ENCODE measurements around the gene THY1.

Gene THY1

DNA sequence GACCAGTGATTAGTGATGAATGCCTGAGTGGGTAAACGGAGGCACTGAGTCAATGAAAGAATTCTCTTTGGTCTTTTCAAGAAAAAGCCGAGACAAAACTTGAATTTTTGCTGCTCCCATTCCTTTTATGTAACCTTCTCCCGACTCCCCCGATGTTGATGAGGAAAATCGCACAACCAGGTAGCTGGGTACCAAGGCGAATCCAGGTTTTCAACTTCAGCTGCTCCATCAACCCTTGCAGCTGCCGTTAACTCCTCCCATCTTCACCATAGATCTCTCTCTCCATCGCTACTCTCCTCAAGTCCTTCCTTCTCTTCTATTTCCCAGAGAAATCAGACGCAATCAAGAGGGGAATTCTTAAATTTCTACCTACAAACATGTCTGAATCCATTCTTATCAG lies 40.9 kb downstream of the THY1 start:
- DNase-seq (ENCODE audit: low read depth), result no peak

DNA sequence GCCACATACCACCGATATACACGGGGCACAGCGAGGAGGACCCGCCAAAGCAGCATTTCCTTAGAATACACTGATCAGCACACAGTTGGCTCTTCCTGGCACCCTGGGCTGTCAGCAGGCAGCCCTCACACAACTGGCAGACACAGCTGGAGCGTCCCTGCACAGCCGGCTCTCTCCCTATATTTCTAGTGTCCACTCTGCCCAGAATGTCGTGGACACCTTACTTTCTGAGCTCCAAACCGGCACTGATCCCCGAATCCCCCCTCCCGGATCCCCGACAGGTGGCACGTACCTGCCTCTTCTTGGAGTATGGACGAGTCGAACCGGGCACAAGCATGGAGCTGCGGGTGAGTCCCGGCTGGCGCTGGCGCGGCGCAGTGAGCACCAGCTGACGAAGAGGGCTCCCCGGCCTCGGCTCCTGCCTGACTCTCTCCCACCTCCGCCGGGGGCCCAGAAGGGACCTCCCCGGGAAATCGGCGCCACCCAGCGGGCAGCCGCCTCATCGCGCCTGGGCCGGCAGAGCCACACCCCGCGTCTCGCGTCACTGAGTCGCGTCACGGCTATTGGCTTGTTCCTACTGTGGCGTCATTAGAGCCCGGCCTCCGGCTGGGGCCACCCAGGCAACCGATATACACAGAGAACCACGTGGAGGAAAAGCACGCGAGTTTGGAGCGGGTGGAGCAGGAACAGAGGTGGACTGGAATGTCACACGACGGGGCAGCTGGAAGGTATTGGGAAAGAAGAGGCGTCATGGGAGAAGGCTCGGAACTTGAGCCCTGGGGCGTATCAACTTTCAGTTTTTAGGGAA lies 41.6 kb downstream of the THY1 start, which contains the start of gene USP2:
USP2 (minus strand) TSS at position 510 of the 808 bp plus-strand sequence. CDS start 8,210 bp downstream, outside the sequence.
- DNase-seq (ENCODE audit: low read depth), result peak; percentile 97

DNA sequence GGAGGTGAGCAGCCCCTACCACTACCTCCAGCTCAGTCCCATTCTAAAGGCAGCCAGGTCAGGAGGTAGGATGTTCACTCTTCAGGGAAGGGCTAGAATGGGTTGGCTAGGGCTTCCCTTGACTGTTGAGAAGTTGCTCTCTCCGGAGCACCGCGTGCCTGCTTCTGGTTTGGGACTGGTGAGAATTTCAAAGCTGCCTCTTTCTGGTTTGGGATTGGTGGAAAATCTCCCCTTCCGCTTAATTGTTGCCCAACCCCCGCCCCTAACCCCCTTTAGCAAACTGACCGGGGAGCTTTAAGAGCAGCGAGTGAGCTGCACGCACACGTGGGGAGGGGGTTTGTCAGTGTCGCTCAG lies 42.2 kb downstream of the THY1 start:
- DNase-seq (ENCODE audit: low read depth), result no peak

DNA sequence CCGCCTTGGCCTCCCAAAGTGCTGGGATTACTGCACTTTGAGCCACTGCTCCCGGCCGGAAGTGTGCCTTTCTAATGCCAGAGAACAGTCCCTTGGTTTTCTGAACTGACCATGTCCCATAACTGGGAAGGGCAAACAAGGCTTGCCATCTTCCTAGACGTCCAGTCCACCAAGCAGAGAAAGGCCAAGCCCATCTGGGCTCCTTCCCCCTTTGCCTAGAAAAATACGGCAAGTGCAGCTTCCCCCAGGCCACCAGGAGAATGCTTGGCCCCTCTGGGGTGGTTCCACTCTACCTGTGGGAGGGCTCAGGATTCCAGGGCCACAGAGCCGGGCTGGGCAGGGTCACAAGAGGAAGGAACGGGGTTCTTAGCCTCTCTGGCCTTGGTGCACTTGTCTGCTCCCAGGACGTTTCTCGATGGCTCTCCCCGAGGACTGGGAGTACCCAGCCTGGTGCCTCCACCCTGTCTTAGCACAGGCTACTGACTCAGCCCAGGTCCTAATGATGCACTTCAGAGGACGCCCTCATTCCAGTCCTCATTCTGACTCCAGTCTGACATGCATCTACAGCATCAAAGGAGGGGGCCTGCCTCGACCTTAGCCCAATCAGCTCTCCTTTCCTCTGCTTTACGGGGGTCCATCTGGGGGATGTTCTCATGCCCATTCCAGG lies 42.7 kb downstream of the THY1 start:
- DNase-seq (ENCODE audit: low read depth), result no peak

DNA sequence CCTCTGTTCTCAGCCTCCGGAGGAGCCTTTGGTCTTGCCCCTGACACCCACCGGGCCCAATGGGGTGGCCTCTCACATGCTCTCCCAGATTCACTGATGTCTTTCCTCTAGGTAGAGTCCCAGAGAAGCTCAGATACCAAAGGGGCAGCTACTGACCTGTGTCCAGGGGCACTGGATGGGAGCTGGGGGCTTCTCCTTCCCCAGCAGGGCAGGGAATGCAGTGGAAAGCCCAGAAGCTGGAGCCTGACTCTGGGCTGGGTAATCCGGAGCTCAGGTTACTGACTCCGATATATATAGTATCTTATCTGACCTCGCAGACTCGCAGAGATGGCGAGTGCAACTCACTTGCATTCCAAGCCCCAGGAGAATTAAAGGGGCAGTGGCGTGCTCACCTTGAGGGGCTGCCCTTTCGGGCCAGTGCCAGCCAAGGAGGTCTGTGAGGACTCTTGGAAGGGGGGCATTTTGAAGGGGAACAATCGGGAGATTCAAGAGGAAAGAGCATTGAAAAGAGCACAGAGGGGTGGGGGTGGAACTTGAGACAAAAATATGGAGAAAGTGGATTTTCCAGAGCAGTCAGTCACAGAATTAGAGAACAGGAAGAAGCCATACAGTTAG lies 44.0 kb downstream of the THY1 start:
- no peak for DNase-seq (ENCODE audit: low read depth)

DNA sequence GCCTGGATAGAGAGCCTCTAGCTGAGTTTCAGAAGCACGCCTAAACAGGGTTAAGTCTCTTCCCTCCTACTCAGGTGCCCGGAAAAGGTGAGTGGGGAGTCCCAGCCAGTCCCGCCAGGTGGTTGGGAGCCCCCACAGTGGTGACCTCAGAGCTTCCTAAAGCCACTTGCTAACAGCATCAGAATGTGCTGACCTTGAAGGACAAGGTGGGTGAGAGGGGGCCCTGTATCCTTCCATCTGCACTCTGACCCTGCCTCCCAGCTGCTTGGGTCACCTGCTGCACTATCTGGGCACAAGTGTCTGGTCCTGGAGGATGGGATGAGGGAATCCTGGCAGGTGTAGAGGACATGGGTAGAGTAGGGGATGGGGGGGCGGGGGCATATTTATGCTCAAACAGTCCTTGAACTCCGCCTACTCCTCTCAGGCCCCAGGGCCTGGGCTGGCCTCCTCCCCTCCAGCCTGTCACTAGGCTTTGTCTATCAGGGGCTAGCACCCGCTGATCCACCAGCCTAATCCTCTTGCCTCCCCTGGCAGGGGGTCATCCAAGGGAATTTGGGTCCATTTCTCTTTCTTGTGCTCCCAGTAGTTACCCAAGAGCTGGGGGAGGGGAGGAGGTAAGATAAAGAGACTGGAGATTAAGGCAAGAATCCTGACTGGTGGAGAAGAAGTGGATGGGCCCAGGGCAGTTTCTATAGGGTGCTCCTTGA lies 44.9 kb downstream of the THY1 start:
- no peak for DNase-seq (ENCODE audit: low read depth)

DNA sequence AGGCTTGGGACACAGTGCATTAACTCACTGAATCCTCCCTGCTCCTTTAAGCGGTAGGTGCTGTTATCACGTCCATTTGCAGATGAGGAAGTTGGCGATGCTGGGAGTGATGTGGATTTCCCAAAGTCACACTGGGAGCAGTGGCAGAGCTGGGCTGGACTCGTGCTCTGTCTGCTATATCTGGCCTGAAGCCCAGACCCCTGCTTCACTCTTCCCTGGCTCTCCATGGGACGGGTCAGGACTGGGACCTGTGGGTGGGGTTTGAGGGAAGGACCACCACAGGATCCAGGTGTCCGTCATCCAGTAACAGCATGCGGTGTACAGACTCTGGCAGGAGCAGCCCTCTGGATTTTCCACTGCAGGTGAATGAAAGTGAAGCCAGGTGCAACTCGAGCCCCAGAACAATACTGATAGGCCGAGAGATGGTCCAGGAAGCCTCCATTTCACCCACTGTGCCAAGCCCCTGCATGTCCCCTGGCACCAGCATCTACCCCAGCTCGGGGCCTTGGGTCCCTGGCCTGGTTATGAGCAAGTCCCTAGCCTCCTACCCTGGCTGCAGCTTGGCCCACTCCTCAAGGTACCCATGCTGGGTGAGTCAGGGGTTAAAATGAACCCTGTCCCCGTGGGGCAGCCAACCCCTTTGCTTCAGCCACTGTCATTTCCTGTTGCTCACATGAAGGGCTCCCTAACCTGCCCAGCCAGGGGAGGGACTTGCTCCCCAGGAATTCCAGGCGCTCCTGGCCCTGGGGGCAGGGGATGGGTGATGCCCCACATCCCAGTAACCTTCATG lies 45.7 kb downstream of the THY1 start:
- DNase-seq (ENCODE audit: low read depth), result no peak

DNA sequence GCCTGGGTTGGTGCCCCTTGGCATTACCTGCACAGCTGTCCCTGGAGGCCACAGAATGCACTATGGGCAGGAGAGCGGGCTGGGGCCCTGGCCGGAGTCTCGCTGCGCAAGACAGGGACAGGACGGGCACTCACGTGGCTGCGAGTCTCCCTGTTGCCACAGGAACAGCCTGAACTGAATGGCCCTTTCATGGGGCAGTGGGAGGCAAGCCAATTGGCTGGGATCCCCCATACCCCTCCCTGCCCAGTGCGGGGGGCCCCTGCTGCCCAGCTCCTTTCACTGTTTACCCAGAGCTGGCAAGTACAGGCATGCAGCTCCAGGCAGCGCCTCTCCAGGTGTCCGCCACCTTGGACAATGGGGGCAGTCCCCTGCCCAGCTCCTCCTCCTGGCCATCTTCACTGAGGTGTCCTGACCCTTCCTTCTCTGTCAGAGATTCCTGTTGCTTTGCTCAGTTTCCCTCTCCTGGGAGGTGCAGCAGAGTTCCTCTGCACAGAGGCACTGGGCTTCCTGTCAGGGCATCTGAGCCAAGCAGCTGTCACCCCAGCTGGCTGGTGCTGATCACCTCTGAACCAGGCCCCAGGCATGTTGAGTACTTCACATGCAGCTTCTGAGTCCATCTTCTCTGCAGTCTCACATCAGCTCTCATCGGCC lies 46.6 kb downstream of the THY1 start:
- no peak for DNase-seq (ENCODE audit: low read depth)

DNA sequence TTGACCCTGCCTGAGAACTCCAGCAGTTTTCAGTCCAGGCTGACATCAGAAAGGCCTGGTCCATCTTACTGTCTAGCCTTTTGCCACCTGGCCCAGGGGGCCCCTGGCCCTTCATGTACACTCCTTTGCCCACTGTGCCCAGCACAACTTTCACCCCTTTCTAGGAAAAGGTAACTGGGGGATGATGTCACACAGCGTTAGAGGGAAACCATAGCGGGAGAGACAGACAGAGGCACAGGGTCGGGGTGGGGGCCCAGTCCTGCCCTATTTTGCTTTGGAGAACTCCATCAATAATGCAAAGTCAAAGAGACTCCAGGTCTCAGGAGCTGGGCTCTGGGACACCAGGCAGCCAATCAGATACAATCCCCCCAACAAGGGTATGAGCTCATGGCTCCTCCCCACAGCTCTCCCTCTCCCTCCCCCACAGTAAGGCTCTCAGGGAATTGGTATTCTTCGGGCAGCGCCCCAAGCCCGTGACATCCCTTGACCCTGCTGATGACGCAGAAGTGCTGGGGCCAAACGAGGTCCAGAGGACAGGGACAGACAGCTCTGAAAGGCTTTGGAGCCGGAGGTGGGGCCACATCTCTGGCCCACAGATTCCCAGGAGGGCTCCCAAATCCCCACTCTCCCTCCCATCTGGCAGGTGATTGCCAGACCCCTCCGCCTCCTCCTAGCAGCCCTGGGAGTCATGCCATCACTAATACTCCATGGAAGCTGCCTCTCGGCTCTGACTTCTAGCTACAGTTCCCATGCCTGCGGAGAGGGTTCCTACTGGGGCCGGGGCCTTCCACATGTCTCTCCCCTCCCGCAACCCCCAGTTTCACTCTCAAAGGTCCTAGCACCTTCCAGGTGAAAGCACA lies 47.4 kb downstream of the THY1 start:
- no peak for DNase-seq (ENCODE audit: low read depth)

DNA sequence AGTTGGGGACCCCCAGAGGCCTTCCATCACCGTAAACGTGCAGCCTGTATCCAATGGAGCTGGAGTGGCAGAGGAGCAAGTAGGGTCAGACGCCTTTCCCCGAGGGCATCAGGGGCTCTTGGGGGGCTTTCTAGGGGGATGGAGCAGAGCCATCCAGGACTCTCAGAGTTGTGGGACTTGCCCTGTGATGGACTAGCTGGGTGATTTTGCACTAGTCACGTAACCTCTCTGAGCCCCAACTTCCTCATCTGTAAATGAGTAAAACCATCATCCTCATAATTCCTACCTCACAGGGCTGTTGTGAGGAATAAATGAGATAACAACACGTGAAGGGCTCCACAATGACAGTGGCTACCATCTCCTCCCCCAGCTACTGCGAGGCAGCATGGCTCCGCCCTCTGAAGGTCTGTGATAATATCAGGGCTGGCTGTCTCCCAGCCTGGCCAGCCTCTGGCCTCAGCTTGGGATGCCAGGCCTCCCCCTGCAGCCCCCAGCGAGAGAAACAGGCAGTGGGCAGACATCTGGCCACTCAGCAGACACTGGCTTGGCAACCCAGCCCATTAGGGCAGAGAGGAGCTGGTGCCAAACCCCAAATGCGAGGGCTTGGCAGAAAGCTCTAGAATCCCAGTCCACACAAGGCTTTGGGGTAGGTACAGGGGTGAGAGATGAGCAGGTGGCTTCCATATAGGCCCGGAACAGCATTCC lies 48.2 kb downstream of the THY1 start:
- DNase-seq (ENCODE audit: low read depth), result no peak

DNA sequence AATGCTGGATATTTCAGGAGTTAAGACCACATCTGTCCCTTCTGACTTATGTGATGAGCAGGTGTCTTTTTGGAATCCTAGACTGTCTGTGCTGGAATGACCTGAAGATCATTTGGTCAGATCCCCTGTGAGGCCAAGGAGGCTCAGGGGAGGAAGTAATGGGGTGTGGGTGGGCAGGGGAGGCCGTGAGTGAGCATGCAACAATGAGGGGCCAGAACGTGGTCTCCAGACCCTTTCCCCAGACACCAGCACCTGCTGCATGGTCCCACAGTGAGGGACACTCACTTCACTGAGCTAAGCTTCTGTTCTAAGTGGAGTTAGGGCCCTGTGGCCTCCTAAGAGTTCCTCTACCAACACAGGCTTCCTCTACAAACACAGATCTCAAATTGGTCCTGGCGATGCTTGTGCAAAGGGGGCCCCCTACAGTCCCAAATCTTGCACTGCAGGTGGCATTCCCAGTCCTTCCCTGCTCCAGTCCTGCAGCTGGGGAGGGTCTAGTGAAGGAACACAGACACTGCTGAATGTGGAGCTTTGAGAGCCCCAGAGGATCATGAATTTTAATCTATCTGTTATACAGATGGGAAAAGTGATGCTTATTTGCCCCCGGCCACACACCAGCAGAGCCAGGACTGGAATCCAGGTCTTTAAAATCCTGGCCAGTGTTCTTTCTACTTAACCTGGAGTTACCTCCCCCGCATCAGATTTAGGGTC lies 48.9 kb downstream of the THY1 start:
- no peak for DNase-seq (ENCODE audit: low read depth)

DNA sequence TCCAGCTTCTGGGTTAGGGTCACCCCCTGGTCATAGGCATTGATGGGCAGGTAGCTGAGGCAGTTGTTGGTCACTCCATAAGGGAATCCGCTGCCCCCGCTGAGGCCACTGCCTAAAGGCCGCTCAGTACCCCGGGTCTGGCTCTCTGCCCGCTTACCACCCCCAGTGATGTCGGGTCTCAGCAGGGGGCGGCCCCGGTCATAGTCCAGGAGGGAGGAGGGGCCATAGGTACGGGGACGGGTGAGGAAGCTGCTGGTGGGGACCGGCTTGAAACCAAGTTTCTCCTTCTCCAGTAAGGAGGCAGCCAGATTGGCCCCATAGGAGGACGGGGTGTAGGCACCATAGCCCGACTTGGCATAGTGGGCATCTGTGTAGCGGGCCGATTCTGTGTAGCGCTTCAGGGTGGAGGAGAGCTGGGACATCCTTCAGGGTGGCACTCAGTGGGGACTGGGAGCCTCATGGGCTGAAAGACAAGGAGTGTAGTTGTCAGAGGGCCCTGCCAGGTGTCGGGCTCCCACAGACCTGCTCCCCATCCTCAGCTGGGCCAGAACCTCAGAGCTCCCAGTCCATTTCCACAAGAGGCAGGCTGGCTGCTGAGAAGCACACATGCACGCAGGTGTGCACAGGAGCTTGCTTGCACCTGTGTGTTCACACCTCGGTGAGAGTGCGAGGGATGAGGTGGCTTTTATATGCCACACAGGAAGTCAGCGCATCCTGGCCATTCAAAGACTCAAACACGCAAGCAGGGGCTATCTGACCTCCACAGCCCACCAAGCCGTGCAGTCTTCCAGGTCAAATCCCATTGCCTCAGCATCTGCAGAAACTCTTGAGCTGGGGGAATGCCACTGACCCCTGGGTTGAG lies 49.7 kb downstream of the THY1 start:
- no peak for DNase-seq (ENCODE audit: low read depth)

DNA sequence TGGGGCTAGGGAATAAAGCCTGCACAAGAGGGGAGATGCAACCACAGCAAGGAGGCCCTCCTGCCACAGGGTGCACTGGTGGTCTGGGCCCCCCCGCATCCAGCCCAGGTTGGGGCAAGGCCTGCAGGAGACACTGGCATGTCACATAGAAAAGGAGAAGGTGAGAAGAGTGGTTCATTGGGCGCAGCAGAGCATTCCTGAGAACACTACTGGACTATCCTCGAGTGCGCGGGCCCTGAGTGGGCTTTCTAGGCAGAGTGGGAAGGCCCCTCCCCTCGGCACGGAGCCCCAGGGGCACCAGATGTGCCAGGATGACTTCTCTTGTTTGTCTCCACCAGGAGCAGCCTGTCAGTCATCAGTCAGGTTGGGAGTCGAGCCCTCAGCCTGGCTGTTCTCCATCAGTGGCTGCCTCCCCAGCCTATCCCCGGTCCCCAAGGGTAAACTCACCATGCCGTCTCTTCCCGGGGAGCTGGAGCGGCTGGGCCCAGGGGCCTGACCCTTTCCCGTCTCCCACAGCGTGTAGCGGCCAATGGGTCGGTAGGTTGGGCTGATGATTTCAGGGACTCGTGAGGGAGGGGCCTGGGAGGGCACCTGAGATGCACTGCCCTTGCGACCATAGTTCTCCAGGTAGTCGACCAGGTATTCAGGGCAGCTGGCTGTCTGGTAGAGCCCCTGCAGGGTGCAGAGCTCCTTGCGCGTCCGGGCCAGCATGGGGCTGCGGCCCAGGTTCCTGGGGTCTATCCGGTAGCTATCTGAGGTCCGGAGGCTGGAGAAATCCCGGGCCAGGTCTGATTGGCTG lies 50.5 kb downstream of the THY1 start:
- DNase-seq (ENCODE audit: low read depth), result no peak

DNA sequence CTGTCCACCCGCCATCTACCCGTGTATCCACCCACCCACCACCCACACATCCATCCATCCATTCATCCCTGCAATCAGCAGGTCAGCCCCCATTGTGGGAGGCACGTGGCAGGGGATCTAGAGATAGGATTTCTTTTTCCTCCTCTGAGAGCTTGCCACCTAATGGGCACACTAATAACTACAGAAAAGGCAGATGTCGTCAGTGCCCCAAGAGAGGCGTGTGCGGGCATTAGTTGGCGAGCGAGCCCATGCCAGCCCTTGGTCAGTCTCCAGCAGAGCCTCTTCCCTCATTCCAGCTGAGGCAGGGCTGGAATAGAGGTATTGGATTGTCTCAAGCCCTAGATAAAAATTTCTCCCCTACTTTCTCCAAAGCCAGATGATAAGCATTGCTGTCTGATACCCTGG lies 51.2 kb downstream of the THY1 start:
- no peak for DNase-seq (ENCODE audit: low read depth)

DNA sequence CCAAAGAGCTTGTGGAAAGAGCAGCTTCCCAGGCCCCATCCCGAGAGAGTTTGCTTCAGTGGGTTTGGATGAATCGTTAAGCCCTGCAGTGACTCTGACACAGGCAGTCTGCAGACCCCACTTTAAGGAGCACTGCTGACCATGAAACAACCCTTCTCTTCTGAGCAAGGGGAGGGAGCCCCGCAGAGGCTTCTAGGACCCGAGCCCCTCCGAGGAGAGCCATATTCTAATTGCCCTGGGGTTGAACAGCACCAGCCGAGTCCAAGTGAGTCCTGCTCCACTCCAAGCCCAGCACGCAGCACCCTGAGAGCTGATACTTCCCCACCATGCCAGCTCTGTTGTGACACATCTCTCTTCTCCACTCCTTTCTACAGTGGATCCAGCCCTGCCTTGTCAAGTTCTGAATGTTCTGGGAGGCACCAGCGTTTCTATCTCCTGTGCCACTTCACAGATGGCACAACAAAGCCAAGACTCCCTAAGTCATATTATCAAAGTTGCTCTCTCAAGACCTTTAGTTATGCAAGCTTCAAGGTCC lies 51.8 kb downstream of the THY1 start:
- DNase-seq (ENCODE audit: low read depth), result no peak

DNA sequence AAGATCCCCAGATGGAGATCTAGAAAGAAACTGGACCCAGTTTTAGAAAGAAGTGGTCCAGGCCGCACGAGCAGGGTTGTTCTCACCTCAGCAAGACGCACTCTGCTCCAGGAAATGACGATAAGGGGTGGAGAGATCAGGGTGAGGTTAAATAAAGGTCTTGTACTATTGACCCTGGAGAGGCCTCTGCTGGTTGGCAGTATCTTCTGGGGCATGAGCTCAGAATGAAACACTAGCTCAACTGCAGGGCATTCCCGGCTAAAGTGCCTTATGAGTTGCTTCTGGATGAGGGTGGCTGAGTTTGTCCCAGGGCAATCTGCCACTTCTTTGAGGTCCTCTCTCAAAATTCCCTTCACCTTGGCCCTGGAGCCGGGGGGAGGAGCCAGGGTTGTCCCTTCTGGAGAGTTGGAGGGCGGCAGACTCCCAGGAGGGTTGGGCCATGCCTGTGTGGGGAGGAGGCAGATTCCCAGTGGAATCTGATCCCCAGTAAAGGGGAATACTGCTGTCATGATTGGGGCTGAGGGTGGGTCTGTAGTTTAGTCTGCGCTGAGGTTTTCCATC lies 52.4 kb downstream of the THY1 start:
- DNase-seq (ENCODE audit: low read depth), result no peak
